ENCODE data around the gene NUDT4. TPM values are rescaled to one million over a fixed set of nuclear protein-coding genes. Genes with fewer than 3 reads are reported as not detected.

Gene NUDT4
- total and polyA plus RNA-seq, 8 donors, result 46.6 to 126 (median 117) TPM

GRCh38 chr12:93358821-93359220 is 18.9 kb upstream of the NUDT4 start:
- no peak for TF ChIP-seq CTCF (IDR thresholded peaks at IDR 0.05)
- no peaks in the 10 kb centered on the region for H3K36me3 ChIP-seq
- no peak for DNase-seq
- no peak overlapping the region for H3K27ac ChIP-seq
- no peaks in the 10 kb centered on the region for H3K27me3 ChIP-seq
- H3K9me3 ChIP-seq, result no peaks in the 10 kb centered on the region
- H3K4me3 ChIP-seq, result no peak overlapping the region
- no peak for ATAC-seq
- intact Hi-C loops (cut with DNase I), result no loop called here
- H3K4me1 ChIP-seq, result no peaks in the 10 kb centered on the region

GRCh38 chr12:93360688-93361087 is 17.0 kb upstream of the NUDT4 start:
- no peak overlapping the region for H3K4me3 ChIP-seq
- ATAC-seq (no peak), DNase-seq (no peak)
- H3K27me3 ChIP-seq, result no peaks in the 10 kb centered on the region
- intact Hi-C loops (cut with DNase I), result no loop called here
- no peak overlapping the region for H3K27ac ChIP-seq
- no peaks in the 10 kb centered on the region for H3K4me1 ChIP-seq
- no peaks in the 10 kb centered on the region for H3K9me3 ChIP-seq
- TF ChIP-seq CTCF (IDR thresholded peaks at IDR 0.05), result no peak
- H3K36me3 ChIP-seq, result no peaks in the 10 kb centered on the region

GRCh38 chr12:93361151-93361919 is 16.4 kb upstream of the NUDT4 start:
- ATAC-seq, result peak; percentile 66
- no peaks in the 10 kb centered on the region for H3K36me3 ChIP-seq
- intact Hi-C loops (cut with DNase I), result no loop called here
- H3K27ac ChIP-seq, result no peak overlapping the region
- H3K9me3 ChIP-seq, result no peaks in the 10 kb centered on the region
- no peaks in the 10 kb centered on the region for H3K4me1 ChIP-seq
- DNase-seq, result peak in 1 of 4 donors; percentile 39
- no peak for TF ChIP-seq CTCF (IDR thresholded peaks at IDR 0.05)
- no peak overlapping the region for H3K4me3 ChIP-seq
- no peaks in the 10 kb centered on the region for H3K27me3 ChIP-seq

- DNase-seq, result no peak
- H3K4me1 ChIP-seq, result no peaks in the 10 kb centered on the region
- H3K27me3 ChIP-seq, result no peaks in the 10 kb centered on the region
- ATAC-seq, result no peak
- H3K27ac ChIP-seq, result no peak overlapping the region
- H3K4me3 ChIP-seq, result no peak overlapping the region
- intact Hi-C loops (cut with DNase I), result no loop called here
- H3K36me3 ChIP-seq, result no peaks in the 10 kb centered on the region
- TF ChIP-seq CTCF (IDR thresholded peaks at IDR 0.05), result no peak
- H3K9me3 ChIP-seq, result no peaks in the 10 kb centered on the region
These were observed 13.9 kb upstream of the NUDT4 start for GRCh38 chr12:93363841-93364297.

- ATAC-seq, result no peak
- Histone ChIP-seq H3K4me1 (no peaks in the 10 kb centered on the region), H3K27ac (no peak overlapping the region), H3K9me3 (no peaks in the 10 kb centered on the region), H3K27me3 (no peaks in the 10 kb centered on the region), H3K4me3 (no peak overlapping the region), H3K36me3 (no peaks in the 10 kb centered on the region)
- no peak for DNase-seq
- intact Hi-C loops (cut with DNase I), result no loop called here
- no peak for TF ChIP-seq CTCF (IDR thresholded peaks at IDR 0.05)
These were observed 11.9 kb upstream of the NUDT4 start for GRCh38 chr12:93365616-93366405.
